ENCODE data around the gene CFAP299.

GRCh38 chr4:80515496-80515895 is 180.0 kb downstream of the CFAP299 start:
- TF ChIP-seq ZBTB34 (CRISPR knock-in tag; IDR thresholded peaks at IDR 0.05), result no peak
- TF ChIP-seq CTCF (IDR thresholded peaks at IDR 0.05 in 2 of 3, conservative IDR thresholded peaks at IDR 0.05 in 1 of 3; ENCODE audit: insufficient read depth in 2 of 3, low read depth in 1 of 3, low read length in 3 of 3), result no peak
- no peak for TF ChIP-seq ZNF134 (CRISPR knock-in tag; conservative IDR thresholded peaks at IDR 0.05)
- no peak for TF ChIP-seq RCOR1 (IDR thresholded peaks at IDR 0.05; ENCODE audit: borderline replicate concordance in 1 of 2, low read depth in 2 of 2, low read length in 2 of 2)
- no peak for TF ChIP-seq ELF1 (tag; IDR thresholded peaks at IDR 0.05)
- TF ChIP-seq EZH2 (IDR thresholded peaks at IDR 0.05; ENCODE audit: borderline replicate concordance, low read depth, low read length), result no peak
- TF ChIP-seq CBFB (CRISPR knock-in tag; IDR thresholded peaks at IDR 0.05), result no peak

Measured in K562 (cell line).